ENCODE measurements around the gene ZNF595.
"Not testable (repeated sequence)": the region's sequence is repeated elsewhere in the genome, so short reads cannot be mapped to it uniquely, and the experiment has no call there.

ZNF595 gene

GRCh38 chr4:85951-86350 lies 32.8 kb downstream of the ZNF595 start:
- no peaks in the 10 kb centered on the region for H4K20me1 ChIP-seq (ENCODE audit: control insufficient read depth, insufficient read depth, low read depth, low read length)
- TF ChIP-seq EZH2phosphoT487 (IDR thresholded peaks at IDR 0.05; ENCODE audit: borderline replicate concordance, low read length) (no peak), CTCF (IDR thresholded peaks at IDR 0.05; ENCODE audit: low read depth, low read length, poor library complexity, severe bottlenecking) (no peak)
- peaks cover 17% of the 10 kb centered on the region for H3K36me3 ChIP-seq (ENCODE audit: control insufficient read depth, low read length)
- H3K27me3 ChIP-seq (ENCODE audit: control insufficient read depth, low read length), result no peaks in the 10 kb centered on the region
- H3K9me2 ChIP-seq (replicated peaks; ENCODE audit: control insufficient read depth, low read length), result no peaks in the 10 kb centered on the region
- no peak overlapping the region for H3K4me2 ChIP-seq (ENCODE audit: low read length)
- peaks cover 57% of the 10 kb centered on the region for H3K9me3 ChIP-seq (ENCODE audit: control insufficient read depth, insufficient read depth, low read length)
- no peaks in the 10 kb centered on the region for H3K4me1 ChIP-seq (ENCODE audit: control insufficient read depth, low read length)
- no peaks in the 10 kb centered on the region for H3K79me2 ChIP-seq (ENCODE audit: control insufficient read depth, low read length)
- no peak overlapping the region for H3K27ac ChIP-seq (ENCODE audit: low read depth, low read length)
- no peak overlapping the region for H3K4me3 ChIP-seq (ENCODE audit: low read length)
- H3F3A ChIP-seq (ENCODE audit: control insufficient read depth, insufficient read depth), result no peaks in the 10 kb centered on the region

- not testable (repeated sequence) for H3K27ac ChIP-seq (ENCODE audit: low read depth, low read length); H4K20me1 ChIP-seq (ENCODE audit: control insufficient read depth, insufficient read depth, low read depth, low read length); H3F3A ChIP-seq (ENCODE audit: control insufficient read depth, insufficient read depth); H3K4me2 ChIP-seq (ENCODE audit: low read length); H3K27me3 ChIP-seq (ENCODE audit: control insufficient read depth, low read length); H3K79me2 ChIP-seq (ENCODE audit: control insufficient read depth, low read length); H3K4me1 ChIP-seq (ENCODE audit: control insufficient read depth, low read length); H3K9me2 ChIP-seq (replicated peaks; ENCODE audit: control insufficient read depth, low read length); H3K4me3 ChIP-seq (ENCODE audit: low read length)
- H3K9me3 ChIP-seq (ENCODE audit: control insufficient read depth, insufficient read depth, low read length), result peaks cover 58% of the 10 kb centered on the region
- peaks cover 17% of the 10 kb centered on the region for H3K36me3 ChIP-seq (ENCODE audit: control insufficient read depth, low read length)
Measured at GRCh38 chr4:86559-87324, 33.6 kb downstream of the ZNF595 start.

- peaks cover 25% of the 10 kb centered on the region; the same call in 1 of the 2 replicates for H3K9me3 ChIP-seq (ENCODE audit: control insufficient read depth, insufficient read depth, low read length)
Measured at GRCh38 chr4:98386-98785, 45.3 kb downstream of the ZNF595 start.

More at GRCh38 chr4:98386-98785, 45.3 kb downstream of the ZNF595 start:
- no peak for TF ChIP-seq CTCF (IDR thresholded peaks at IDR 0.05; ENCODE audit: low read depth, low read length, poor library complexity, severe bottlenecking)
- no peak for TF ChIP-seq EZH2phosphoT487 (IDR thresholded peaks at IDR 0.05; ENCODE audit: borderline replicate concordance, low read length)
- Histone ChIP-seq H3K27ac (ENCODE audit: low read depth, low read length) (no peak overlapping the region), H3K9me2 (replicated peaks; ENCODE audit: control insufficient read depth, low read length) (no peaks in the 10 kb centered on the region), H4K20me1 (ENCODE audit: control insufficient read depth, insufficient read depth, low read depth, low read length) (no peaks in the 10 kb centered on the region), H3K36me3 (ENCODE audit: control insufficient read depth, low read length) (no peaks in the 10 kb centered on the region), H3F3A (ENCODE audit: control insufficient read depth, insufficient read depth) (no peaks in the 10 kb centered on the region), H3K79me2 (ENCODE audit: control insufficient read depth, low read length) (no peaks in the 10 kb centered on the region), H3K4me2 (ENCODE audit: low read length) (no peak overlapping the region), H3K4me3 (ENCODE audit: low read length) (no peak overlapping the region), H3K27me3 (ENCODE audit: control insufficient read depth, low read length) (no peaks in the 10 kb centered on the region), H3K4me1 (ENCODE audit: control insufficient read depth, low read length) (no peaks in the 10 kb centered on the region)
